DOHH2 (cell line): ENCODE results near the gene CACNA2D4.

Experiments
- H3F3A ChIP-seq: fragments of 200-600 bp; sonication (generic), shearing (Covaris generic); 2 replicates; pipeline ENCODE4 v1.6.0; 2016; ENCODE audit warnings: antibody characterized with exemption, mild to moderate bottlenecking; ENCODE audit not compliant: control insufficient read depth, insufficient read depth
- H3K27ac ChIP-seq: fragments of 200-600 bp; sonication (generic); 2 replicates; pipeline ENCODE4 v1.5.1; 2014; ENCODE audit warnings: low read depth, mild to moderate bottlenecking, low read length, moderate library complexity
- H3K27me3 ChIP-seq: fragments of 200-600 bp; sonication (generic); 2 replicates; pipeline ENCODE4 v1.6.1; 2014; ENCODE audit warnings: mild to moderate bottlenecking, low read length, mixed read lengths; ENCODE audit not compliant: control insufficient read depth
- H3K36me3 ChIP-seq: fragments of 200-600 bp; sonication (generic); 2 replicates; pipeline ENCODE4 v1.6.1; 2014; ENCODE audit warnings: mild to moderate bottlenecking, low read length, moderate library complexity, mixed read lengths; ENCODE audit not compliant: control insufficient read depth
- H3K4me1 ChIP-seq: fragments of 200-600 bp; sonication (generic); 2 replicates; pipeline ENCODE4 v1.6.1; 2014; ENCODE audit warnings: mild to moderate bottlenecking, low read length, mixed read lengths; ENCODE audit not compliant: control insufficient read depth
- H3K4me2 ChIP-seq: fragments of 200-600 bp; sonication (generic); 2 replicates; pipeline ENCODE4 v1.6.0; 2014; ENCODE audit warnings: mild to moderate bottlenecking, low read length, moderate library complexity
- H3K4me3 ChIP-seq: fragments of 200-600 bp; sonication (generic); 2 replicates; pipeline ENCODE4 v1.5.1; 2014; ENCODE audit warnings: mild to moderate bottlenecking, low read length, mixed read lengths
- H3K79me2 ChIP-seq: fragments of 200-600 bp; sonication (generic); 2 replicates; pipeline ENCODE4 v1.6.1; 2014; ENCODE audit warnings: mild to moderate bottlenecking, low read length, mixed read lengths; ENCODE audit not compliant: control insufficient read depth
- H3K9me2 ChIP-seq: fragments of 200-600 bp; sonication (generic); replicated peaks from 2 replicates; pipeline ENCODE4 v1.6.1; 2014; ENCODE audit warnings: mild to moderate bottlenecking, low read length, mixed read lengths; ENCODE audit not compliant: control insufficient read depth
- H3K9me3 ChIP-seq: fragments of 200-600 bp; sonication (generic); 2 replicates; pipeline ENCODE4 v1.6.1; 2014; ENCODE audit warnings: antibody characterized with exemption, low read length, mixed read lengths; ENCODE audit not compliant: control insufficient read depth, insufficient read depth
- H4K20me1 ChIP-seq: fragments of 200-600 bp; sonication (generic); 2 replicates; pipeline ENCODE4 v1.6.0; 2014; ENCODE audit warnings: low read depth, mild to moderate bottlenecking, antibody characterized with exemption, low read length, moderate library complexity; ENCODE audit not compliant: control insufficient read depth, insufficient read depth
- CTCF ChIP-seq: fragments of 200-600 bp; sonication (generic); IDR thresholded peaks from one replicate; pipeline ENCODE4 v1.5.1; 2014; ENCODE audit warnings: antibody characterized with exemption, mild to moderate bottlenecking, low read depth, low read length; ENCODE audit not compliant: poor library complexity, severe bottlenecking
- EZH2phosphoT487 ChIP-seq: fragments of 200-600 bp; sonication (generic); IDR thresholded peaks from 2 replicates; pipeline ENCODE4 v1.6.1; 2017; ENCODE audit warnings: borderline replicate concordance, mild to moderate bottlenecking, antibody characterized with exemption, low read length, moderate library complexity, mixed read lengths

CACNA2D4 gene

GRCh38 chr12:1800401-1801302, 117.8 kb downstream of the CACNA2D4 start:
- no peak overlapping the region for H3K27ac ChIP-seq
- peaks cover 51% of the 10 kb centered on the region for H3K4me1 ChIP-seq
- H3K79me2 ChIP-seq: peaks cover 3% of the 10 kb centered on the region; the same call in 1 of the 2 replicates
- H3K4me2 ChIP-seq: peak overlapping the region; percentile 95
- no peaks in the 10 kb centered on the region for H3K9me3 ChIP-seq
- TF ChIP-seq EZH2phosphoT487 (no peak), CTCF (peak; percentile 74)
- no peaks in the 10 kb centered on the region for H3K9me2 ChIP-seq
- no peaks in the 10 kb centered on the region for H3K27me3 ChIP-seq
- peak overlapping the region; percentile 68 for H3K4me3 ChIP-seq
- H3K36me3 ChIP-seq: no peaks in the 10 kb centered on the region
- peaks cover 2% of the 10 kb centered on the region for H3F3A ChIP-seq
- H4K20me1 ChIP-seq: no peaks in the 10 kb centered on the region

GRCh38 chr12:1799882-1800400, 118.5 kb downstream of the CACNA2D4 start:
- Histone ChIP-seq H3K79me2 (peaks cover 3% of the 10 kb centered on the region; the same call in 1 of the 2 replicates), H4K20me1 (no peaks in the 10 kb centered on the region), H3K9me3 (no peaks in the 10 kb centered on the region), H3K27me3 (no peaks in the 10 kb centered on the region), H3K9me2 (no peaks in the 10 kb centered on the region), H3F3A (peaks cover 2% of the 10 kb centered on the region), H3K36me3 (no peaks in the 10 kb centered on the region), H3K4me3 (no peak overlapping the region), H3K27ac (no peak overlapping the region), H3K4me1 (peaks cover 52% of the 10 kb centered on the region), H3K4me2 (peak overlapping the region; percentile 95; the same call in 1 of the 2 replicates)
- TF ChIP-seq CTCF (no peak), EZH2phosphoT487 (no peak)

- Histone ChIP-seq H3K4me1 (peaks cover 45% of the 10 kb centered on the region), H3K9me2 (no peaks in the 10 kb centered on the region), H4K20me1 (no peaks in the 10 kb centered on the region), H3K36me3 (no peaks in the 10 kb centered on the region), H3K27me3 (no peaks in the 10 kb centered on the region), H3K9me3 (no peaks in the 10 kb centered on the region), H3K27ac (no peak overlapping the region), H3K4me2 (no peak overlapping the region), H3K79me2 (peaks cover 3% of the 10 kb centered on the region; the same call in 1 of the 2 replicates), H3K4me3 (no peak overlapping the region), H3F3A (peaks cover 2% of the 10 kb centered on the region)
- TF ChIP-seq EZH2phosphoT487 (no peak), CTCF (no peak)
Measured at GRCh38 chr12:1799051-1799881, 119.2 kb downstream of the CACNA2D4 start.
